PC-3 (cell line): ENCODE measurements around the gene DLEC1. TPM values are rescaled to one million over a fixed set of nuclear protein-coding genes. Genes with fewer than 3 reads are reported as not detected.

Experiments used
- ATAC-seq: fragments of 200-7000 bp; cut with Tn5 transposase; 2 replicates; pipeline ENCODE4 v1.9.1; 2020; ENCODE audit warnings: mild to moderate bottlenecking, moderate library complexity
- BruUV-seq: library from RNA; stranded (reverse); fragments of 400-500 nt; replicated peaks from 2 replicates; lab custom pipeline; 2021; lab: Mats Ljungman, UMichigan
- CTCF ChIA-PET: fragments of 300-600 bp; sonication (Branson Sonifier 250); formaldehyde crosslinking; loops from one replicate; lab custom pipeline; 2022; ENCODE audit warnings: antibody characterized with exemption; lab: Charles Lee
- POLR2A ChIA-PET: fragments of 300-600 bp; sonication (Branson Sonifier 250); formaldehyde crosslinking; loops from one replicate; lab custom pipeline; 2022; ENCODE audit warnings: antibody characterized with exemption; ENCODE audit not compliant: unreplicated experiment; lab: Charles Lee
- DNase-seq: peaks from one replicate; pipeline ENCODE4 v3.0.0-alpha.2; 2015
- H2AFZ ChIP-seq: fragments of 300-600 bp; sonication (generic); 2 replicates; pipeline ENCODE4 v1.6.0; 2016; ENCODE audit warnings: antibody characterized with exemption, low read length
- H3F3A ChIP-seq: fragments of 300-600 bp; sonication (generic); one replicate; pipeline ENCODE4 v1.6.0; 2017; ENCODE audit warnings: antibody characterized with exemption, low read length, control low read depth, mild to moderate bottlenecking; ENCODE audit not compliant: unreplicated experiment
- H3K27ac ChIP-seq: fragments of 300-600 bp; sonication (generic); 2 replicates; pipeline ENCODE4 v1.5.1; 2016; ENCODE audit warnings: mild to moderate bottlenecking, low read length
- H3K27me3 ChIP-seq: fragments of 300-600 bp; sonication (generic); 2 replicates; pipeline ENCODE4 v1.6.1; 2016; ENCODE audit warnings: low read length, mixed read lengths
- H3K36me3 ChIP-seq: fragments of 300-600 bp; sonication (generic); 2 replicates; pipeline ENCODE4 v1.6.1; 2016; ENCODE audit warnings: low read depth, mixed run types, low read length, mixed read lengths
- H3K4me1 ChIP-seq: fragments of 300-600 bp; sonication (generic); 2 replicates; pipeline ENCODE4 v1.5.1; 2016; ENCODE audit warnings: low read length; ENCODE audit not compliant: insufficient read depth
- H3K4me2 ChIP-seq: fragments of 300-600 bp; sonication (generic); 2 replicates; pipeline ENCODE4 v1.6.0; 2016; ENCODE audit warnings: low read length
- H3K4me3 ChIP-seq: fragments of 300-600 bp; sonication (generic); 2 replicates; pipeline ENCODE4 v1.5.1; 2016; ENCODE audit warnings: mild to moderate bottlenecking, low read length, mixed read lengths
- H3K79me2 ChIP-seq: fragments of 300-600 bp; sonication (generic); 2 replicates; pipeline ENCODE4 v1.6.1; 2017; ENCODE audit warnings: low read length, mixed read lengths
- H3K9ac ChIP-seq: fragments of 300-600 bp; sonication (generic); 2 replicates; pipeline ENCODE4 v1.6.0; 2016; ENCODE audit warnings: mild to moderate bottlenecking, low read length
- H3K9me2 ChIP-seq: fragments of 300-600 bp; sonication (generic); replicated peaks from 2 replicates; pipeline ENCODE4 v1.6.1; 2016; ENCODE audit warnings: mixed run types, low read length, mixed read lengths
- H3K9me3 ChIP-seq: fragments of 300-600 bp; sonication (generic); 2 replicates; pipeline ENCODE4 v1.6.1; 2016; ENCODE audit warnings: low read length, mixed read lengths
- H4K20me1 ChIP-seq: fragments of 300-600 bp; sonication (generic); 2 replicates; pipeline ENCODE4 v1.6.1; 2016; ENCODE audit warnings: low read length, mixed read lengths
- CTCF ChIP-seq: fragments of 300-600 bp; sonication (generic); conservative IDR thresholded peaks from 2 replicates; pipeline ENCODE4 v1.5.1; 2017; ENCODE audit warnings: antibody characterized with exemption, low read depth, mild to moderate bottlenecking, low read length
- EZH2 ChIP-seq: fragments of 300-600 bp; sonication (generic); IDR thresholded peaks from one replicate; pipeline ENCODE4 v1.6.1; 2017; ENCODE audit warnings: antibody characterized with exemption, mild to moderate bottlenecking, low read length; ENCODE audit not compliant: unreplicated experiment
- EZH2phosphoT487 ChIP-seq: fragments of 300-600 bp; sonication (generic); IDR thresholded peaks from 2 replicates; pipeline ENCODE4 v1.6.1; 2018; ENCODE audit warnings: mild to moderate bottlenecking, antibody characterized with exemption, low read length, borderline replicate concordance
- intact Hi-C: fragments of 100-400 bp; cut with micrococcal nuclease; formaldehyde crosslinking; loops from 2 replicates; pipeline ENCODE4 v1.9.0; 2023
- total RNA-seq: library from RNA; depleted of rRNA; stranded (reverse); fragments of >200 nt; gene quantifications from 2 replicates; pipeline ENCODE4 v1.2.3, GENCODE V29; 2014

Gene DLEC1
- total RNA-seq, 1 experiment from 2014 or later: not detected

GRCh38 chr3:37993067-37993455, 45.9 kb upstream of the DLEC1 start:
- Histone ChIP-seq H3K9me3 (no peaks in the 10 kb centered on the region), H3K79me2 (no peaks in the 10 kb centered on the region), H3K27me3 (no peaks in the 10 kb centered on the region), H3K4me2 (no peak overlapping the region; the same call in 1 of the 2 replicates), H3K27ac (no peak overlapping the region), H3K9me2 (no peaks in the 10 kb centered on the region), H2AFZ (no peak overlapping the region), H3K4me3 (no peak overlapping the region), H3F3A (no peaks in the 10 kb centered on the region), H4K20me1 (no peaks in the 10 kb centered on the region), H3K9ac (no peak overlapping the region), H3K4me1 (peaks cover 24% of the 10 kb centered on the region), H3K36me3 (no peaks in the 10 kb centered on the region)
- POLR2A ChIA-PET: no interaction called here
- TF ChIP-seq EZH2phosphoT487 (no peak), EZH2 (no peak), CTCF (no peak)
- intact Hi-C loops: no loop called here
- CTCF ChIA-PET: no interaction called here
- DNase-seq: no peak
- ATAC-seq: no peak
- no TSS peak for BruUV-seq

GRCh38 chr3:37993460-37993819, 45.6 kb upstream of the DLEC1 start:
- Histone ChIP-seq H3K79me2 (no peaks in the 10 kb centered on the region), H3K4me2 (no peak overlapping the region), H3K36me3 (no peaks in the 10 kb centered on the region), H3K9me2 (no peaks in the 10 kb centered on the region), H3F3A (no peaks in the 10 kb centered on the region), H3K4me3 (no peak overlapping the region), H3K9ac (no peak overlapping the region), H4K20me1 (no peaks in the 10 kb centered on the region), H3K9me3 (no peaks in the 10 kb centered on the region), H3K27ac (no peak overlapping the region), H2AFZ (no peak overlapping the region), H3K27me3 (no peaks in the 10 kb centered on the region), H3K4me1 (peaks cover 26% of the 10 kb centered on the region)
- no peak for TF ChIP-seq CTCF
- no peak for TF ChIP-seq EZH2
- no peak for TF ChIP-seq EZH2phosphoT487
- ChIA-PET CTCF (no interaction called here), POLR2A (no interaction called here)
- no TSS peak for BruUV-seq
- ATAC-seq: no peak
- no peak for DNase-seq
- intact Hi-C loops: no loop called here

- Histone ChIP-seq H4K20me1 (no peaks in the 10 kb centered on the region), H2AFZ (no peak overlapping the region), H3K4me1 (peaks cover 30% of the 10 kb centered on the region), H3K9me2 (no peaks in the 10 kb centered on the region), H3K27me3 (no peaks in the 10 kb centered on the region), H3K4me3 (no peak overlapping the region), H3K4me2 (no peak overlapping the region), H3K36me3 (no peaks in the 10 kb centered on the region), H3K9me3 (no peaks in the 10 kb centered on the region), H3F3A (no peaks in the 10 kb centered on the region), H3K27ac (no peak overlapping the region), H3K79me2 (no peaks in the 10 kb centered on the region), H3K9ac (no peak overlapping the region)
- TF ChIP-seq EZH2phosphoT487 (no peak), EZH2 (no peak), CTCF (no peak)
- CTCF ChIA-PET: no interaction called here
- POLR2A ChIA-PET: no interaction called here
- BruUV-seq: no TSS peak
- intact Hi-C loops: no loop called here
- ATAC-seq (no peak), DNase-seq (no peak)
Observed at GRCh38 chr3:37993820-37994638, 45.0 kb upstream of the DLEC1 start.
